Liver (tissue), 9 donors: ENCODE measurements around the gene HELLS. TPM values are rescaled to one million over a fixed set of nuclear protein-coding genes. Genes with fewer than 3 reads are reported as not detected.

ENCODE experiments used
- DNase-seq: peaks from one replicate; pipeline ENCODE4 v3.0.0-alpha.2; 2017; ENCODE audit warnings: low spot score
- H3K27ac ChIP-seq, 2 donors: one replicate each; pipeline ENCODE4 v1.7.0; 2013; ENCODE audit warnings: inconsistent platforms in 2 of 2, low read length in 2 of 2, control low read depth in 1 of 2, low read depth in 1 of 2, mild to moderate bottlenecking in 1 of 2
- H3K27me3 ChIP-seq, 4 donors: one replicate each; pipeline versions ENCODE4 v1.6.1 to v1.7.0; 2013; ENCODE audit warnings: low read length in 3 of 4, inconsistent platforms in 1 of 4, mild to moderate bottlenecking in 1 of 4, moderate library complexity in 1 of 4; ENCODE audit not compliant: control insufficient read depth in 4 of 4, insufficient read depth in 4 of 4
- H3K36me3 ChIP-seq, 4 donors: one replicate each; pipeline versions ENCODE4 v1.6.1 to v1.7.0; 2013; ENCODE audit warnings: low read length in 3 of 4, mild to moderate bottlenecking in 3 of 4, low read depth in 1 of 4, moderate library complexity in 1 of 4; ENCODE audit not compliant: control insufficient read depth in 4 of 4, insufficient read depth in 3 of 4
- H3K4me1 ChIP-seq, 4 donors: one replicate each; pipeline versions ENCODE4 v1.6.1 to v1.7.0; 2013; ENCODE audit warnings: low read length in 3 of 4, mild to moderate bottlenecking in 3 of 4, moderate library complexity in 1 of 4; ENCODE audit not compliant: control insufficient read depth in 4 of 4, insufficient read depth in 4 of 4
- H3K4me3 ChIP-seq, 3 donors: one replicate each; pipeline versions ENCODE4 v1.6.1 to v1.7.0; 2013; ENCODE audit warnings: low read length in 3 of 3, control low read depth in 1 of 3, low read depth in 1 of 3, mild to moderate bottlenecking in 1 of 3
- H3K9ac ChIP-seq, 2 donors: one replicate each; pipeline ENCODE4 v1.7.0; 2013; ENCODE audit warnings: low read length in 2 of 2, mild to moderate bottlenecking in 2 of 2, moderate library complexity in 2 of 2, control low read depth in 1 of 2, low read depth in 1 of 2
- H3K9me3 ChIP-seq, 4 donors: one replicate each; pipeline versions ENCODE4 v1.6.1 to v1.7.0; 2013; ENCODE audit warnings: low read length in 3 of 4; ENCODE audit not compliant: control insufficient read depth in 4 of 4
- EGR1 ChIP-seq, 2 donors: IDR thresholded peaks; 2 replicates each; pipeline ENCODE4 v1.6.1; 2016 to 2018; ENCODE audit warnings: antibody characterized with exemption in 2 of 2, low read depth in 2 of 2
- FOXA1 ChIP-seq: IDR thresholded peaks from 2 replicates; pipeline ENCODE4 v1.6.1; 2016; ENCODE audit warnings: antibody characterized with exemption
- FOXA2 ChIP-seq: IDR thresholded peaks from 2 replicates; pipeline ENCODE4 v1.6.1; 2016; ENCODE audit warnings: antibody characterized with exemption
- GABPA ChIP-seq, 2 donors: IDR thresholded peaks in 1 of 2; conservative IDR thresholded peaks in 1 of 2; 2 replicates each; pipeline ENCODE4 v1.6.1; 2016; ENCODE audit warnings: antibody characterized with exemption in 2 of 2, mild to moderate bottlenecking in 1 of 2, moderate library complexity in 1 of 2
- HNF4A ChIP-seq, 2 donors: conservative IDR thresholded peaks; 2 replicates each; pipeline ENCODE4 v1.6.1; 2016; ENCODE audit warnings: antibody characterized with exemption in 2 of 2, mild to moderate bottlenecking in 2 of 2
- HNF4G ChIP-seq: IDR thresholded peaks from 2 replicates; pipeline ENCODE4 v1.6.1; 2016; ENCODE audit warnings: antibody characterized with exemption
- JUND ChIP-seq, 2 donors: IDR thresholded peaks; 2 replicates each; pipeline ENCODE4 v1.6.1; 2016; ENCODE audit warnings: antibody characterized with exemption in 2 of 2
- NR2F2 ChIP-seq: IDR thresholded peaks from 2 replicates; pipeline ENCODE4 v1.6.1; 2016; ENCODE audit warnings: antibody characterized with exemption
- RAD21 ChIP-seq, 2 donors: IDR thresholded peaks; 2 replicates each; pipeline ENCODE4 v1.6.1; 2016; ENCODE audit warnings: antibody characterized with exemption in 2 of 2, mild to moderate bottlenecking in 2 of 2
- RXRA ChIP-seq, 2 donors: IDR thresholded peaks; 2 replicates each; pipeline ENCODE4 v1.6.1; 2017 to 2018; ENCODE audit warnings: antibody characterized with exemption in 2 of 2, mild to moderate bottlenecking in 1 of 2
- SP1 ChIP-seq: IDR thresholded peaks from 2 replicates; pipeline ENCODE4 v1.6.1; 2018; ENCODE audit warnings: antibody characterized with exemption, mild to moderate bottlenecking
- TAF1 ChIP-seq: conservative IDR thresholded peaks from 2 replicates; pipeline ENCODE4 v1.6.1; 2016; ENCODE audit warnings: antibody characterized with exemption, mild to moderate bottlenecking
- YY1 ChIP-seq: IDR thresholded peaks from 2 replicates; pipeline ENCODE4 v1.6.1; 2016; ENCODE audit warnings: antibody characterized with exemption, mild to moderate bottlenecking
- WGBS: extraction: QIAGEN DNeasy Blood & Tissue Kit; methylation state at CpG from one replicate; pipeline ENCODE4 v1.1.7; 2013; 5-methylcytosine and 5-hydroxymethylcytosine counted together
- polyA plus RNA-seq, 2 donors: library from polyadenylated mRNA; stranded (reverse) in 1 of 2; unstranded in 1 of 2; fragments of 200-250 nt in 1 of 2; fragments of >200 nt in 1 of 2; fragmentation: Nextera tagmentation in 1 of 2; extraction: Ambion mirVana in 1 of 2; gene quantifications; one replicate each; pipeline versions ENCODE4 v1.2.1 to v1.2.3, GENCODE V29; 2013 to 2015
- total RNA-seq, 2 donors: library from RNA; depleted of rRNA; stranded (reverse); fragments of >200 nt; gene quantifications; one replicate each; pipeline ENCODE4 v1.2.3, GENCODE V29; 2014
- TF ChIP-seq, protein P1 (sequence below): IDR thresholded peaks from 2 replicates; pipeline ENCODE4 v1.6.1; 2016; ENCODE audit warnings: antibody characterized with exemption
- TF ChIP-seq, protein P2 (sequence below): IDR thresholded peaks from 2 replicates; pipeline ENCODE4 v1.6.1; 2016; ENCODE audit warnings: antibody characterized with exemption, mild to moderate bottlenecking
- TF ChIP-seq, protein P3 (sequence below): IDR thresholded peaks from 2 replicates; pipeline ENCODE4 v1.6.1; 2016; ENCODE audit warnings: antibody characterized with exemption
- TF ChIP-seq, protein P4 (sequence below): fragments of 150-350 bp; IDR thresholded peaks from 2 replicates; pipeline ENCODE4 v1.5.1; 2017; ENCODE audit warnings: improper control_type of control experiment, low read depth, low read length; ENCODE audit not compliant: missing input control
- TF ChIP-seq, protein P5 (sequence below): IDR thresholded peaks from 2 replicates; pipeline ENCODE4 v1.6.1; 2016; ENCODE audit warnings: antibody characterized with exemption
- donor health status: healthy.
- donor health status: healthy.
- donor health status: healthy.
- donor health status: healthy.
- donor health status: healthy.

The HELLS gene
- total RNA-seq: 10 to 100 TPM in 1 of 2 donors, 1 to 10 TPM in 1; 2.0 to 56.4 TPM
- polyA plus RNA-seq: 1 to 10 TPM; 1.2 to 1.6 TPM

- under 1% methylated on average over 48 of the region's 48 CpGs for WGBS
- TF ChIP-seq EGR1 (IDR thresholded peaks at IDR 0.05; ENCODE audit: low read depth in 2 of 2) (no peak), TAF1 (no peak), JUND (IDR thresholded peaks at IDR 0.05) (no peak), NR2F2 (no peak), HNF4G (no peak), HNF4A (conservative IDR thresholded peaks at IDR 0.05) (peak in 1 of 2 donors; percentile 20), YY1 (no peak), GABPA (IDR thresholded peaks at IDR 0.05 in 1 of 2, conservative IDR thresholded peaks at IDR 0.05 in 1 of 2) (no peak), RAD21 (IDR thresholded peaks at IDR 0.05) (no peak), RXRA (IDR thresholded peaks at IDR 0.05) (peak in 1 of 2 donors; percentile 19), FOXA2 (no peak), SP1 (no peak), FOXA1 (no peak)
- TF ChIP-seq, protein P1, sequence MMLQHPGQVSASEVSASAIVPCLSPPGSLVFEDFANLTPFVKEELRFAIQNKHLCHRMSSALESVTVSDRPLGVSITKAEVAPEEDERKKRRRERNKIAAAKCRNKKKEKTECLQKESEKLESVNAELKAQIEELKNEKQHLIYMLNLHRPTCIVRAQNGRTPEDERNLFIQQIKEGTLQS: no peak
- TF ChIP-seq, protein P2, sequence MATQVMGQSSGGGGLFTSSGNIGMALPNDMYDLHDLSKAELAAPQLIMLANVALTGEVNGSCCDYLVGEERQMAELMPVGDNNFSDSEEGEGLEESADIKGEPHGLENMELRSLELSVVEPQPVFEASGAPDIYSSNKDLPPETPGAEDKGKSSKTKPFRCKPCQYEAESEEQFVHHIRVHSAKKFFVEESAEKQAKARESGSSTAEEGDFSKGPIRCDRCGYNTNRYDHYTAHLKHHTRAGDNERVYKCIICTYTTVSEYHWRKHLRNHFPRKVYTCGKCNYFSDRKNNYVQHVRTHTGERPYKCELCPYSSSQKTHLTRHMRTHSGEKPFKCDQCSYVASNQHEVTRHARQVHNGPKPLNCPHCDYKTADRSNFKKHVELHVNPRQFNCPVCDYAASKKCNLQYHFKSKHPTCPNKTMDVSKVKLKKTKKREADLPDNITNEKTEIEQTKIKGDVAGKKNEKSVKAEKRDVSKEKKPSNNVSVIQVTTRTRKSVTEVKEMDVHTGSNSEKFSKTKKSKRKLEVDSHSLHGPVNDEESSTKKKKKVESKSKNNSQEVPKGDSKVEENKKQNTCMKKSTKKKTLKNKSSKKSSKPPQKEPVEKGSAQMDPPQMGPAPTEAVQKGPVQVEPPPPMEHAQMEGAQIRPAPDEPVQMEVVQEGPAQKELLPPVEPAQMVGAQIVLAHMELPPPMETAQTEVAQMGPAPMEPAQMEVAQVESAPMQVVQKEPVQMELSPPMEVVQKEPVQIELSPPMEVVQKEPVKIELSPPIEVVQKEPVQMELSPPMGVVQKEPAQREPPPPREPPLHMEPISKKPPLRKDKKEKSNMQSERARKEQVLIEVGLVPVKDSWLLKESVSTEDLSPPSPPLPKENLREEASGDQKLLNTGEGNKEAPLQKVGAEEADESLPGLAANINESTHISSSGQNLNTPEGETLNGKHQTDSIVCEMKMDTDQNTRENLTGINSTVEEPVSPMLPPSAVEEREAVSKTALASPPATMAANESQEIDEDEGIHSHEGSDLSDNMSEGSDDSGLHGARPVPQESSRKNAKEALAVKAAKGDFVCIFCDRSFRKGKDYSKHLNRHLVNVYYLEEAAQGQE: no peak
- TF ChIP-seq, protein P3, sequence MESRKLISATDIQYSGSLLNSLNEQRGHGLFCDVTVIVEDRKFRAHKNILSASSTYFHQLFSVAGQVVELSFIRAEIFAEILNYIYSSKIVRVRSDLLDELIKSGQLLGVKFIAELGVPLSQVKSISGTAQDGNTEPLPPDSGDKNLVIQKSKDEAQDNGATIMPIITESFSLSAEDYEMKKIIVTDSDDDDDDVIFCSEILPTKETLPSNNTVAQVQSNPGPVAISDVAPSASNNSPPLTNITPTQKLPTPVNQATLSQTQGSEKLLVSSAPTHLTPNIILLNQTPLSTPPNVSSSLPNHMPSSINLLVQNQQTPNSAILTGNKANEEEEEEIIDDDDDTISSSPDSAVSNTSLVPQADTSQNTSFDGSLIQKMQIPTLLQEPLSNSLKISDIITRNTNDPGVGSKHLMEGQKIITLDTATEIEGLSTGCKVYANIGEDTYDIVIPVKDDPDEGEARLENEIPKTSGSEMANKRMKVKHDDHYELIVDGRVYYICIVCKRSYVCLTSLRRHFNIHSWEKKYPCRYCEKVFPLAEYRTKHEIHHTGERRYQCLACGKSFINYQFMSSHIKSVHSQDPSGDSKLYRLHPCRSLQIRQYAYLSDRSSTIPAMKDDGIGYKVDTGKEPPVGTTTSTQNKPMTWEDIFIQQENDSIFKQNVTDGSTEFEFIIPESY: peak; percentile 99
- TF ChIP-seq, protein P4, sequence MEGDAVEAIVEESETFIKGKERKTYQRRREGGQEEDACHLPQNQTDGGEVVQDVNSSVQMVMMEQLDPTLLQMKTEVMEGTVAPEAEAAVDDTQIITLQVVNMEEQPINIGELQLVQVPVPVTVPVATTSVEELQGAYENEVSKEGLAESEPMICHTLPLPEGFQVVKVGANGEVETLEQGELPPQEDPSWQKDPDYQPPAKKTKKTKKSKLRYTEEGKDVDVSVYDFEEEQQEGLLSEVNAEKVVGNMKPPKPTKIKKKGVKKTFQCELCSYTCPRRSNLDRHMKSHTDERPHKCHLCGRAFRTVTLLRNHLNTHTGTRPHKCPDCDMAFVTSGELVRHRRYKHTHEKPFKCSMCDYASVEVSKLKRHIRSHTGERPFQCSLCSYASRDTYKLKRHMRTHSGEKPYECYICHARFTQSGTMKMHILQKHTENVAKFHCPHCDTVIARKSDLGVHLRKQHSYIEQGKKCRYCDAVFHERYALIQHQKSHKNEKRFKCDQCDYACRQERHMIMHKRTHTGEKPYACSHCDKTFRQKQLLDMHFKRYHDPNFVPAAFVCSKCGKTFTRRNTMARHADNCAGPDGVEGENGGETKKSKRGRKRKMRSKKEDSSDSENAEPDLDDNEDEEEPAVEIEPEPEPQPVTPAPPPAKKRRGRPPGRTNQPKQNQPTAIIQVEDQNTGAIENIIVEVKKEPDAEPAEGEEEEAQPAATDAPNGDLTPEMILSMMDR: peak; percentile 15
- TF ChIP-seq, protein P5, sequence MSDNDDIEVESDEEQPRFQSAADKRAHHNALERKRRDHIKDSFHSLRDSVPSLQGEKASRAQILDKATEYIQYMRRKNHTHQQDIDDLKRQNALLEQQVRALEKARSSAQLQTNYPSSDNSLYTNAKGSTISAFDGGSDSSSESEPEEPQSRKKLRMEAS: peak; percentile 22
- H3K4me1 ChIP-seq: peaks cover 2 to 19% (median 14%) of the 10 kb centered on the region in 4 donors
- peak within 1 kb of the TSS; percentile 80 to 90 for H3K27ac ChIP-seq
- H3K36me3 ChIP-seq: peaks cover 0 to under 1% (median 0%) of the 10 kb centered on the region in 4 donors
- peak within 1 kb of the TSS; percentile 82 to 99 (median 96) for H3K4me3 ChIP-seq
- H3K9me3 ChIP-seq: no peaks in the 10 kb centered on the region
- H3K27me3 ChIP-seq: no peaks in the 10 kb centered on the region
- peak within 1 kb of the TSS; percentile 78 to 83 for H3K9ac ChIP-seq
- peak; percentile 84 for DNase-seq
Measured at GRCh38 chr10:94545391-94546048, at the start of gene HELLS. HELLS (plus strand) TSS chr10:94545788; CDS start chr10:94545922, 134 bp downstream.
